NCI-H2227 (cell line): Measurements from ENCODE around the gene TGM5.
"Not testable (repeated sequence)": the region's sequence is repeated elsewhere in the genome, so short reads cannot be mapped to it uniquely, and the experiment has no call there.

Experiments
- DNase-seq: peaks from one replicate; lab custom pipeline; 2025; ENCODE audit not compliant: unreplicated experiment; lab: John Stamatoyannopoulos, UW

TGM5 gene

GRCh38 chr15:43198556-43198955 lies 68.2 kb downstream of the TGM5 start:
- DNase-seq = not testable (repeated sequence)

GRCh38 chr15:43197773-43198172 lies 69.0 kb downstream of the TGM5 start:
- DNase-seq = not testable (repeated sequence)

GRCh38 chr15:43196760-43197548 lies 69.8 kb downstream of the TGM5 start:
- DNase-seq = no peak

- no peak for DNase-seq
Observed at GRCh38 chr15:43194795-43195194, 71.9 kb downstream of the TGM5 start.

GRCh38 chr15:43193710-43194109 lies 73.0 kb downstream of the TGM5 start:
- DNase-seq = no peak

GRCh38 chr15:43190178-43190577 lies 76.5 kb downstream of the TGM5 start:
- no peak for DNase-seq

GRCh38 chr15:43189296-43189695 lies 77.4 kb downstream of the TGM5 start:
- no peak for DNase-seq

GRCh38 chr15:43187544-43188155 lies 79.1 kb downstream of the TGM5 start:
- DNase-seq = peak; percentile 37

GRCh38 chr15:43186003-43186353 lies 80.8 kb downstream of the TGM5 start:
- DNase-seq = no peak

GRCh38 chr15:43185157-43186002 lies 81.3 kb downstream of the TGM5 start, which contains the start of gene CCNDBP1:
Gene CCNDBP1 (plus strand): TSS chr15:43185403. CDS start chr15:43185499, 96 bp downstream.
- peak; percentile 87 for DNase-seq

- no peak for DNase-seq
Observed at GRCh38 chr15:43184407-43185124, 82.2 kb downstream of the TGM5 start.

GRCh38 chr15:43183270-43183669 lies 83.5 kb downstream of the TGM5 start:
- no peak for DNase-seq
